ENCODE measurements around the gene PVALEF. TPM values are rescaled to one million over a fixed set of nuclear protein-coding genes. Genes with fewer than 3 reads are reported as not detected.

The PVALEF gene
- total and polyA plus RNA-seq, 2 of the 13 experiments (the other 11 are each of a cell fraction or from before 2014, with no cell fraction given) = 0.18 TPM

DNA sequence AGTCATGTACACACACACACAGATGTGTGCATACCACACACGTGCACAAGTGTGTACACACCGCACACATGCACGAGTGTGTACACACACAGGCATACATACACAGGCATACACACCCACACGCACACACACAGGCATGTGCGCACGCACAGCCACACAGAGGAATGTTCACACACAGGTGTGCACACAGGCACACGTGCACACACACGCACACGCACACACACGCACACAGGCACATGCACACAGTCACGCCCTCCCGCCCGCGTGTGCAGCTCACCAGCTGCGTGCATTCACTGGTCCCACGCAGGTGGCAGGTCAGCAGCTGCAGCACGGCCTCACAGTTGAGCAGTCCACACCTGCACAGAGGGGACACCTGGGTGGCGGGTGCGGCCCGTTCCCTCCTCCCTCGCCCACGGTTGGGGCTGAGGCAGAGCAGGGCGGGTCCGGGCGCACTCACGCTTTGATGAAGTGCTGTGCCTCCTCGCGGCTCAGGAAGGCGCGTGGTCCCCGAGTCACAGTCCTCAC is 65.9 kb downstream of the PVALEF start (continued):
- TF ChIP-seq NONO (IDR thresholded peaks at IDR 0.05) (no peak), NONO (CRISPR knock-in tag; conservative IDR thresholded peaks at IDR 0.05) (0 out of 2 replicates have a peak, but pooled peaks have one; percentile 21), ZNF331 (CRISPR knock-in tag; IDR thresholded peaks at IDR 0.05) (no peak)

DNA sequence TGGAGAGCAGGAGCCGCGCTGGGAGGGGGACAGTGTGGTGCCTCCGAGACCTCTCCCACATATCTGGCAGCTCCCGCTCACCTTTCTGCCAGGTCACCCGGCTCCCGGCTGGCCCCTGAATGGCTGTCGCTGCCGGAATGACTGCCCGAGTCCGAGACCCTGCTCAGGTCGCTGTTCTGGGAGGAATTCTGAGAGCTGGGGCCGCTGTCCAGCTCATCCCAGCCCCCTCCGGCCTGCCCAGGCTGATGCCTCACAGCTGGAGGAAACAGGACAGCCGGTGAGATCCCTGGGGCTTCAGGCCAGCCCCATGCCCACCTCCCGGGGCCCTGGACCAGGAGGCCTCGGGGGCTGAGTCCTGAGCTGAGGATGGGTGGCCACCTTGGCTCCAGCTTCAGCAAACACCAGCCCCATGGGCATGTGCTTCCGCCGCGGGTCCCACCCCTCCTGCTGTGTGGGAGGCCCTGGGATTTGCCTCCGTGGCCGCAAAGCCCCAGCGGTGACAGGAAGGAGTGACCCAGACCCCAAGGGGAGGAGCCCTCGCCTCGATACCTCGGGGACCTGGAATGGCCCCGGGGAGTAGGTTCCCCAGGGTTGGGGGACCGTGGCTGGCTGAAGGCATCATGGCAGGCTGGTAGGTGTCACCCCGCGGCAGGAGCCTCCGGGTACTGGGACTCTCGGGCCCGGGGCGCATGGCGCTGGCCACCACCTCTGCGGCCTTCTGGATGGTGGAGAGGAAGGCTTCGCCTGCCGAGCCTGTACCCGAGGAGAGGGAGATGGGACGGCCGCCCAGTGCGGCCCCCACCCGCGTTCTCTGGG is 66.7 kb downstream of the PVALEF start:
- Histone ChIP-seq H3K79me2 (ENCODE audit: insufficient read depth, low read length) (peaks cover 3% of the 10 kb centered on the region), H3K9ac (ENCODE audit: insufficient read depth, low read depth, low read length) (no peak overlapping the region), H3K27me3 (ENCODE audit: control insufficient read depth in 1 of 2, insufficient read depth in 2 of 2, low read length in 2 of 2) (no peaks in the 10 kb centered on the region), H3K4me1 (ENCODE audit: insufficient read depth, low read length) (peaks cover 2% of the 10 kb centered on the region; the same call in 1 of the 2 replicates), H3K4me2 (ENCODE audit: low read depth, low read length) (no peak overlapping the region), H3K27ac (ENCODE audit: extremely low read length, insufficient read depth, low read length) (no peak overlapping the region), H3K4me3 (replicated peaks in 1 of 3; ENCODE audit: insufficient read depth in 1 of 3, low read depth in 2 of 3, low read length in 3 of 3) (no peak overlapping the region), H2AFZ (ENCODE audit: low read length) (no peak overlapping the region), H4K20me1 (ENCODE audit: insufficient read depth, low read length) (no peaks in the 10 kb centered on the region), H3K36me3 (replicated peaks in 1 of 2; ENCODE audit: control insufficient read depth in 1 of 2, insufficient read depth in 2 of 2, low read length in 2 of 2) (peaks cover 25 to 32% of the 10 kb centered on the region in 2 experiments; a peak in 4 of 5 replicates), H3K9me3 (ENCODE audit: low read length) (no peaks in the 10 kb centered on the region)
- FAIRE-seq (no peak), ATAC-seq (no peak), DNase-seq (ENCODE audit: low spot score) (no peak)
- POLR2A ChIA-PET = interaction anchor here (1.3 kb wide), 1 partner anchor 9 kb away, joined by 6 read pairs; the partner anchor contains the start of gene CEP131
- intact Hi-C loops (cut with micrococcal nuclease; ENCODE audit: unreplicated experiment) (no loop called here), in situ Hi-C loops (cut with HindIII; ENCODE audit: extremely low pct_ligation_motif_present, low pct_unique_long_range_greater_than_20kb) (no loop called here)
- CTCF ChIA-PET (ENCODE audit: low intra/inter-chr PET ratio, low total read pairs) = no interaction called here
- WGBS (ENCODE audit: low lambda C conversion rate) = 96% methylated on average over 28 of the region's 43 CpGs
- no TSS peak for BruUV-seq (replicated peaks)
- TF ChIP-seq KLF6 (CRISPR knock-in tag; IDR thresholded peaks at IDR 0.05) (no peak), SETDB1 (CRISPR knock-in tag; IDR thresholded peaks at IDR 0.05; ENCODE audit: borderline replicate concordance) (no peak), AGO2 (optimal IDR thresholded peaks at IDR 0.05; ENCODE audit: low read depth, low read length) (peak; percentile 28), ZNF782 (CRISPR knock-in tag; IDR thresholded peaks at IDR 0.05; ENCODE audit: borderline replicate concordance) (no peak), ZNF292 (CRISPR knock-in tag; IDR thresholded peaks at IDR 0.05; ENCODE audit: borderline replicate concordance, low read depth) (no peak), MEF2D (CRISPR knock-in tag; IDR thresholded peaks at IDR 0.05) (no peak)
- TF ChIP-seq, protein P1, sequence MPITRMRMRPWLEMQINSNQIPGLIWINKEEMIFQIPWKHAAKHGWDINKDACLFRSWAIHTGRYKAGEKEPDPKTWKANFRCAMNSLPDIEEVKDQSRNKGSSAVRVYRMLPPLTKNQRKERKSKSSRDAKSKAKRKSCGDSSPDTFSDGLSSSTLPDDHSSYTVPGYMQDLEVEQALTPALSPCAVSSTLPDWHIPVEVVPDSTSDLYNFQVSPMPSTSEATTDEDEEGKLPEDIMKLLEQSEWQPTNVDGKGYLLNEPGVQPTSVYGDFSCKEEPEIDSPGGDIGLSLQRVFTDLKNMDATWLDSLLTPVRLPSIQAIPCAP (CRISPR knock-in tag; IDR thresholded peaks at IDR 0.05; ENCODE audit: low read depth) = no peak
- TF ChIP-seq, protein P2, sequence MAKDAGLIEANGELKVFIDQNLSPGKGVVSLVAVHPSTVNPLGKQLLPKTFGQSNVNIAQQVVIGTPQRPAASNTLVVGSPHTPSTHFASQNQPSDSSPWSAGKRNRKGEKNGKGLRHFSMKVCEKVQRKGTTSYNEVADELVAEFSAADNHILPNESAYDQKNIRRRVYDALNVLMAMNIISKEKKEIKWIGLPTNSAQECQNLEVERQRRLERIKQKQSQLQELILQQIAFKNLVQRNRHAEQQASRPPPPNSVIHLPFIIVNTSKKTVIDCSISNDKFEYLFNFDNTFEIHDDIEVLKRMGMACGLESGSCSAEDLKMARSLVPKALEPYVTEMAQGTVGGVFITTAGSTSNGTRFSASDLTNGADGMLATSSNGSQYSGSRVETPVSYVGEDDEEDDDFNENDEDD (CRISPR knock-in tag; IDR thresholded peaks at IDR 0.05; ENCODE audit: borderline replicate concordance) = no peak
- TF ChIP-seq, protein P3, sequence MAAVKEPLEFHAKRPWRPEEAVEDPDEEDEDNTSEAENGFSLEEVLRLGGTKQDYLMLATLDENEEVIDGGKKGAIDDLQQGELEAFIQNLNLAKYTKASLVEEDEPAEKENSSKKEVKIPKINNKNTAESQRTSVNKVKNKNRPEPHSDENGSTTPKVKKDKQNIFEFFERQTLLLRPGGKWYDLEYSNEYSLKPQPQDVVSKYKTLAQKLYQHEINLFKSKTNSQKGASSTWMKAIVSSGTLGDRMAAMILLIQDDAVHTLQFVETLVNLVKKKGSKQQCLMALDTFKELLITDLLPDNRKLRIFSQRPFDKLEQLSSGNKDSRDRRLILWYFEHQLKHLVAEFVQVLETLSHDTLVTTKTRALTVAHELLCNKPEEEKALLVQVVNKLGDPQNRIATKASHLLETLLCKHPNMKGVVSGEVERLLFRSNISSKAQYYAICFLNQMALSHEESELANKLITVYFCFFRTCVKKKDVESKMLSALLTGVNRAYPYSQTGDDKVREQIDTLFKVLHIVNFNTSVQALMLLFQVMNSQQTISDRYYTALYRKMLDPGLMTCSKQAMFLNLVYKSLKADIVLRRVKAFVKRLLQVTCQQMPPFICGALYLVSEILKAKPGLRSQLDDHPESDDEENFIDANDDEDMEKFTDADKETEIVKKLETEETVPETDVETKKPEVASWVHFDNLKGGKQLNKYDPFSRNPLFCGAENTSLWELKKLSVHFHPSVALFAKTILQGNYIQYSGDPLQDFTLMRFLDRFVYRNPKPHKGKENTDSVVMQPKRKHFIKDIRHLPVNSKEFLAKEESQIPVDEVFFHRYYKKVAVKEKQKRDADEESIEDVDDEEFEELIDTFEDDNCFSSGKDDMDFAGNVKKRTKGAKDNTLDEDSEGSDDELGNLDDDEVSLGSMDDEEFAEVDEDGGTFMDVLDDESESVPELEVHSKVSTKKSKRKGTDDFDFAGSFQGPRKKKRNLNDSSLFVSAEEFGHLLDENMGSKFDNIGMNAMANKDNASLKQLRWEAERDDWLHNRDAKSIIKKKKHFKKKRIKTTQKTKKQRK (IDR thresholded peaks at IDR 0.05; ENCODE audit: low read length) = no peak
